ENCODE results near the gene PRKCH.
A peak's percentile ranks its signal among the peaks of the same experiment; 100 is the strongest.
"Not testable (repeated sequence)": the region's sequence is repeated elsewhere in the genome, so short reads cannot be mapped to it uniquely, and the experiment has no call there.

Gene PRKCH

DNA sequence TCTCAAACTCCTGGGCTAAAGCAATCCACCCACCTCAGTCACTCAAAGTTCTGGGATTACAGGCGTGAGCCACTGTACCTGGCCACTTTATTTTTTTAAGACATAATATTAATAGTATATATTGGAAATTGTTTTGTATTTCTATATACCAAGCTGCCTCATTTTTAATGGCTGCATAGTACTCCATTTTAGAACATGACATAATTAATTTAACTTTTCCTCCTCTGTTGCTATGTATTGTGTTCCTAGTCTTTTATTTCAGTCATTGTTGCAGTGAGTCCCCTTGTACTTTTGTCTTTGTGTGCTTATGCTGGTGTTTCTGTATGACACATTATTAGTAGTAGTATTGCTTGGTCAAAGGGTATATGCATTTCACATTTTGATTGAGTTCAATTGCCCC lies 138.7 kb downstream of the PRKCH start:
- no peak for DNase-seq (ENCODE audit: low spot score)

DNA sequence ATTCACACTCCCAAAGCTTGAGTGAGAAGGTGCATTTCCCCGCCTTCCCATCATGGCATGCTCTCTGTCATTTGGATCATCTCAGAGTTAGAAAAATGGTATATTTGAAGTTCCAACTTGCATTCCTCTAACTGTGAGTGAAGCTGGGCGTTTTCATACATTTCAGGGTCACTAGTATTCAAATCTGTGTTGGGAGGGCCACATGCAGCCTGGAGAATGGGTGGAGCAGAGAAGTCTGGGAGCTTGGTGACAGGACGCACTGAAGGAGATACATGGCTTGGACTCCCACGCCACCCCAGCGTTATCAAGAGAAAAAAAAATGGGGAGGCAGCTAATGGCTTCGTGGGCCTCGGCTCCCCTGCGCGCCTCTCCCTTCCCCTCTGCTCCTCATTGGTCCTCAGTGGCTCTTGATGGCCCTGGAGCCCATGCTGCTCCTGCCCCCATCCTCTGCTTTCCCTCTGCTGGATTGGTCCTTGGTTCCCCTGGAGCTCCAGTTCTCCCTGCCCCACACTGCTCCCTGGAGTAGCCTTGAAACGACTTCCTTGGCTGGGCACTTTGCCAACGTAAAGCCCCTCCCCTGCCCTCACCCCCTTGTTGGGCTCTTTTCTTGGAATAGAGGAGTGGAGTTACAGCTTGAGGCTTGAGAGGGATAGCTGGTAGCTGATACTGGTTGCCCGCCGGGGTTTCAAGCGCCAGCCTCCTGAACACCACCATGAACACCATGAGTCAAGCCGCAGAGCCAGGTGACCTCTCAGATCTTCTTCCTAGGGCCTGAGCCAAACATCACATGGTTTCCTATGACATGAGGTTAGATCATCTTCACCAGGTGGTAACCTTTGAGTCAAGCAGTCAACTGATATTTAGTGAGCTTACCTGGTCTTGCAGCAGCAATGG lies 139.6 kb downstream of the PRKCH start:
- no peak for DNase-seq (ENCODE audit: low spot score)

DNA sequence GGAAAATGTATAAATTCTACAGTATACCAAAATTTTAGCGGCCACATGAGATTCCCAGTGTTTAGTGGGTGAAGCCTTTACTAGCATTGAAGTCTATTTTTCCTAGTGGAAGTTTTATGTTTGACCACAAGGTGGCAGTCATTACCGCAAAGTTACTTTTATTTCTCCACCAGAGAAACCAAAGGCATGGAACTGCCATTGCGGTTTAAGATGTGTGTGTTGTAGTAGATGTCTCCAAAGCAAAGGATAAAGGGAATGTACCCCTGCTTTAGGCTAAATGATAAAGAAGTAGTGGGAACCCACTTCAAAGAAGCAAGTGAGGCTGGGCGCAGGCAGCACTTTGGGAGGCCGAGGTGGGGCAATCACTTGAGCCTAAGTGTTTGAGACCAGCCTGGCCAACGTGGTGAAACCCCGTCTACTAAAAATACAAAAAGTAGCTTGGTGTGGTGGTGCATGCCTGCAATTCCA lies 140.5 kb downstream of the PRKCH start:
- DNase-seq (ENCODE audit: low spot score) = peak; percentile 69

DNA sequence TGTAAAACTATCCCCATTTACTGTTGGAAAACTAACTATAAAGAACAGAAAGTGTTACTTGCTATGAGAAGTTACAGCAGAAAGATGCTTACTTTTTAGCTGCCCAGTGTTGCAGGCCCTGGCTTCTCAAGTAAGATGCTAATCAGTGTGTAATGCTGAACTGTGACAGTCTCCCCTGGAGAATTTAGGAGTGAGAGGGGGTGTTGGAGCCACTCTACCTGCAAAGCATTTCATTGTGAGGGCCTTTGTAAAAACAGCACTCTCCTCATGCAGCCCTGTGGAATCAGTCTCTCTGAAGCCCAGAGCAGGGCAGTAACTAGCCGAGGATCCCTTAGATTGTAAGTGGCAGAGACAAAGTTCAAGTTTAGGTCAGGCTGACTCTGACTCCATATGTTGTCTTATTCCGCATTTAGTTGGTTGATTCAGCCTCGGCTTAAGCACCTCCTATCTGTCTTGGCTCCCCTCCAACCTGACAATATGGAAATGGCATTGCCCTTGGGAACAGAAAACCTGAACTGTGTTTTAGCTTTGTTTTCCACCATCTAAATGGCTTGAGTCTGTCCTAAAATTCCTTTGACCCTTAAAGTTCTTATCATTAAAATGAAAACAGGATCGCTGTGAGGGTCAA lies 141.3 kb downstream of the PRKCH start:
- no peak for DNase-seq (ENCODE audit: low spot score)

DNA sequence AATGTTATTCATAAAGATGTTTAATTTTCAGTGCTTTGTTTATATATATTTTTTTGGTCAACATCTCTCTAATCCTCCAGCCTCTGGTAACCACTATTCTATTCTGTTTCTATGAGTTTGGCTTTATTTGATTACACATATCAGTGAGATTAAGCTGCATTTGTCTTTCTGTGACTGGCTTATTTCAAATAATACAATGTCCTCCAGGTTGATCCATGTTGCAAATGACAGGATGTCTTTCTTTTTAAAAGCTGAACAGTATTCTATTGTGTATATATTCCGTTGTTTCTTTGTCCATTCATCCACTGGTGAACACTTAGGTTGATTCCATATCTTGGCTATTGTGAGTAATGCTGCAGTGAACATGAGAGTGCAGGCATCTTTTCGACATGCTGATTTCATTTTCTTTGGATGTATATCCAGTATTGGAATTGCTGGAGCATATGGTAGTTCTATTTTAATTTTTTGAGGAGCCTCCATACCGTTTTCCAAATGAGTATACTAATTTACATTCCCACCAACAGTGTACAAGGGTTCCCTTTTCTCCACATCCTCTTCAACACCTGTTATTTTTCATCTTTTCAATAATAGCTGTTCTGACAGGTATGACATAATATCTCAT lies 142.4 kb downstream of the PRKCH start:
- DNase-seq (ENCODE audit: low spot score) = no peak

DNA sequence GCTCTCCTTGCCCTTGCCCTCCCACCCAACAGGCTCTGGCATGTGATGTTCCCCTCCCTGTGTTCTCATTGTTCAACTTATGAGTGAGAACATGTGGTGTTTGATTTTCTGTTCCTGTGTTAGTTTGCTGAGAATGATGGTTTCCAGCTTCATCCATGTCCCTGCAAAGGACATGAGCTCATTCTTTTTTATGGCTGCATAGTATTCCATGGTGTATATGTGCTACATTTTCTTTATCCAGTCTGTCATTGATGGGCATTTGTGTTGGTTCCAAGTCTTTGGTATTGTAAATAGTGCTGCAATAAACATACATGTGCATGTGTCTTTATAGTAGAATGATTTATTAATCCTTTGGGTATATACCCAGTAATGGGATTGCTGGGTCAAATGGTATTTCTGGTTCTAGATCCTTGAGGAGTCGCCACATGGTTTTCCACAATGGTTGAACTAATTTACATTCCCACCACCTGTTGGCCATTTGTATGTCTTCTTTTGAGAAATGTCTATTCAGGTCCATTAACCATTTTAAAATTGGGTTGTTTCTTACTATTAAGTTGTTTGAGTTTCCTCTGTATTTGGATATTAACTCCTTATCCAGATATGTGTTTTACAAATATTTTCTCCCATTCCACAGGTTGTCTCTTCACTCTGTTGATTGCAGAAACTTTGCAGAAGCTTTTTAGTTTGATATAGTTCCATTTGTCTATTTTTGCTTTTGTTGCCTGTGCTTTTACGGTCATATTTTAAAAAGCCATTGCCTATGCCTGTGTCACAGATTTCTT lies 143.4 kb downstream of the PRKCH start:
- not testable (repeated sequence) for DNase-seq (ENCODE audit: low spot score)

DNA sequence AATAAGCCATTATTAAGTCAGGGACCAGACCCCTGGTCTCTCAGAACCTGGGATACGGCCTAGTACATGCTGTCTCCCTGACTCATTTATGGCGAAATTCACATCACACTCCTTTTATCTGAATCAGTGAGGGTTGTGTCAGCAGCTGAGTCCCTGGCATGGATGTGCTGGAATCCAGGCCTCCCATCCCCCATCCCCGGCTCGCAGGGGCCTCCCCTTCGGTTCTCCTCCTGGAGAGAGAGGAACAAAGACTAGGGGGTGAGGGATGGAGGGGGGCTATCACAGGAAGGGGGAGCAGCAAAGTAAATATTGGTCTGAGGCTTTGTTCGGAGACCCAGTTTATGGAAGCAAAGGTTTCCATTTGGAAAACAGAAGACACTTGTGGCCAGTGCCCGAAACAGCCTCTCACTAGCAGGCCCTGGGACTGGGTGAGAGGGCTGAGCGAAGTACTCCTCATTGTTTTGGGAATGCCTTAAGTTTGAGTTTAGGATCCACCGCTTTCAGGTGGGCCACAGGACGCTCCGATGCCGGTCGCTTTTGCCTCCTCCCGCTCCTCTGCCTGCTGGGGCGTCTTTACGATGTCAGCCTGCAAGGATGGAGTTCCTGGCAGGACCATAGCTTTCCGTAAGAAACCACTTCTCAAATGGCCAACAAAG lies 145.0 kb downstream of the PRKCH start:
- no peak for DNase-seq (ENCODE audit: low spot score)

DNA sequence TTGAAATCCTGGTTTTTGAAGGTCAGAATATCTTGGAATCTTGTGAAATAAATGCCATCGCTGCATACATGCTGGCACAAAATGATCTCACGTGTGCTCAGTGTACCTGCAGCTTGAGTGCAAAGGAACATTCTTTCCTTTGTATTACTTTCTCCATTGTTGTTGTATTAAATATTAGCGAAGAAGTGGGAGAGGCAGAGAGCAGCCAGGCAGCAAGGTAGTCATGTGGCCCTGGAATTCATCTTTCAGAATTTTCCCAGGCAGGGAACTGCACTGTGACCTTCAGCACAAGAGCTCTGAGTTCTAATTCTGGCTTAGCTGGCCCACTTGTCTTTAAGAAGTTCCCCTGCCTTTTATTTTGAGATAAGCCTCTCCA lies 145.5 kb downstream of the PRKCH start:
- no peak for DNase-seq (ENCODE audit: low spot score)

DNA sequence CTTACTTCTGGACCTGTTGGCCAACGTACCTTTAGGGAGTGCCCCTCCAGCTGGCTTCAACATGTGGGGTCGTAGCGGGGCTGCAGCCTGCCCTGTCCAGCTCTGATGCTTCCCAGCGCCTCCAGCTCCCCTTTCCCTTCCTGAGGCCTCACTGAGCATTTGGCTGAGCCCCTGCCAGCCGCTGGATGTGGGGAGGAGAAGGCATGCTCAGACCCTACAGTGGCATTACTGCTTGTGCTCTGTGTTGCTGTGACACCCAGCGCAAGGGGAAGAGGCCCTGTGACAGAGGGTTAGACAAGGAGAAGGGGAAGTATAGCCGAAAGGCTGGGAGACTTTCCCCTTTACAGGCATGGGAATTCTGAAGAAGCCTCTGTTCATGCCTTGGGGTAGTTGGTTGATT lies 145.9 kb downstream of the PRKCH start:
- no peak for DNase-seq (ENCODE audit: low spot score)

DNA sequence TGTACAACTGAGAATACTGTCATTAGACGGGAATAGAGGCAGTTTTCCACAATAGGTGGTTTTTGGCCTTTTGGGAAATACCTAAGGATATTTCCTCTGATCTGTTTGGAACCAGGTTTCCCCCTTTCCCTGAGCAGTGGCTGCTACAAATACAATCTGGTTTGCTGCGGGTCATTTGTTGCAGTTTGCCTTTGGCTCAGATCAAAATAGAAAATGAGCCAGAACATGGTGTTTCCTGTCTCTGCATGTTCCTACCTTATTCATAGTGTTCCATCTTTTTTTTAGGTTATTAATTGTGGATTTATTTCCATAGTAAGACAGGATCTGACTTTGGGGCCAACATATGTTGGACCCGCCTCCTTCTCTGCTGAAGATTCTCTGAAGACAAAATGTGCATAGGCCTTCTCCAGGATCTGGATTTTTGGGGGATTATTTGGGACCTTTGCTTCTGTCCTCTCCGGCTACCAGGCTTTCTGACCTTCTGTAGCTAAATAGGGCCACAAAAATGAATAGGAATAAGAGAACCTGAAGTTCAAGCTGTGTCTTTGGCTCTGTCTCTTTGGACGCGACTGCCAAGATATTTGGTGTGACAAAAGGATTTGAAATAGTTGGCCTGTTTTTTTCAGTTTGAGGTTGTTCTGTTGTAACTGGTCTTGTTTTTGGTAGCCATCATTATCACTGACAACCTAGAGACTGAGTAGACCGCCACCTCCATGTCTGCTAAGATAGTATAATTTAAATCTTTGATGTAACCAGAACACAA lies 146.9 kb downstream of the PRKCH start:
- DNase-seq (ENCODE audit: low spot score) = no peak

DNA sequence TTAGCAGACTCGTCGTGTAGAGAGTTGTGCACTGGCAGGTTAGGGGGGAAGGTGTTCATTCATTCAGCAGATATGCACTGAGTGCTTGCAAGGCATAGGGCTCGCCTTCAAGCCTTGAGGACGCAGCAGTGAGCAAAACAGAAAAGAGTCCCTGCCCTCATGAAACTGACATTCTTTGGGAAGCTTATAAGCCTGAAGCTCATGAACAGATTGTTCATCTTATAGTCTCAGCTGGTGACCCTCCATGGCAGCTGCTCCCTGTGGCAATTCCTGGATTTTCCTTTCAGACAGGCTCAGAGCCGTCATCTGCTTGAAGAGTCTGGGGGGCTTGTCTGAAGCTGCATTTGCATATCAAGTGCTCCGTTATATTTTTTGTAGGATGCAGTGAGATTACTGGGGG lies 148.4 kb downstream of the PRKCH start:
- no peak for DNase-seq (ENCODE audit: low spot score)

DNA sequence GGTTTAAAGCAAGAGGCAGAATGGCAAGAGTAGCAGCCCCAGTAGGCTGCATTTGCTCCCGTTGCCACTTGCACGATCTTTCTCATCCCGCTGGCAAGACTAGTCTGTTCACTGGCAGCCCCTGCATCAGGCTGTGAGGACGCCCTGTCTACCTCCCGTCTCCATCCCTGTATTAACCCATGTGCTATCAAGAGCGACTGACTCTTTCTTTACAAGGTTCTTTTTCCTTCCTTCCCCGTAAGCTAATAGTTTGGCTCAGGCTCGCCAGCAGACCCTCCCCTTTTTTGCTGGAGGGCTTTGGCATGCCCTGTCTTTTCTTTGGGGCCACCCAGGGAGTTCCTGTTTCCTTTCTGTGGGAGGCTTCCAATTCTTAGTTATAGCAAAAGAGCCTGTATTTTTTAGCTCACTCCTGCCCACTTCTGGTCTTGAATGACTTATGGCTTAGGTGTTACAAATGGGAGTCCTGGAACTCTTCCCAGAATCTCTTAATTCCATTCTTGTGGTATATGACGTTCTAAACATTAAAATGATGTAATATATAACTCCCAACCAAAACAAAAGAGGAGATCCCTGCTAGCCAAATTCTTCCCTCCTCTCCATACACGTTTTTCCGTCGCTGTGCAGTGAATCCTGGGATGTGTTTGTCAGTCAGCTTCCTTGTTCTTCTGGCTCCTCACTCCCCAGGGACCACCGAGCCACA lies 149.0 kb downstream of the PRKCH start:
- no peak for DNase-seq (ENCODE audit: low spot score)

DNA sequence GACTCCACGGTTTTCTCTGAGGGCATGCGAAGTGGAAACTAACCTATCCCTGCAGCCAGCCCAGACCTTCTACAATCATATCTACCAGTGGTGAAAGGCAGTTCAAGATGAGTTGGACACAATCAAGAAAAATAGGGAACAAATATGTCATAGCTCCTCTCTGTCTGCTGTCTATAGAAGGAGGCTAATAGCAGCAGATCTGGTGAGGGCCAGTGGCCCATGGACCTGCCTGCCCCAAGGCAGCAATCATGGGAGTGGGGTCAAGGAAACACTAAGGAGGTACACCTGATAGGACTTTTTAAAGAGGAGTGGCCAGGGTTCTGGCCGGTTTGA lies 149.5 kb downstream of the PRKCH start:
- no peak for DNase-seq (ENCODE audit: low spot score)

DNA sequence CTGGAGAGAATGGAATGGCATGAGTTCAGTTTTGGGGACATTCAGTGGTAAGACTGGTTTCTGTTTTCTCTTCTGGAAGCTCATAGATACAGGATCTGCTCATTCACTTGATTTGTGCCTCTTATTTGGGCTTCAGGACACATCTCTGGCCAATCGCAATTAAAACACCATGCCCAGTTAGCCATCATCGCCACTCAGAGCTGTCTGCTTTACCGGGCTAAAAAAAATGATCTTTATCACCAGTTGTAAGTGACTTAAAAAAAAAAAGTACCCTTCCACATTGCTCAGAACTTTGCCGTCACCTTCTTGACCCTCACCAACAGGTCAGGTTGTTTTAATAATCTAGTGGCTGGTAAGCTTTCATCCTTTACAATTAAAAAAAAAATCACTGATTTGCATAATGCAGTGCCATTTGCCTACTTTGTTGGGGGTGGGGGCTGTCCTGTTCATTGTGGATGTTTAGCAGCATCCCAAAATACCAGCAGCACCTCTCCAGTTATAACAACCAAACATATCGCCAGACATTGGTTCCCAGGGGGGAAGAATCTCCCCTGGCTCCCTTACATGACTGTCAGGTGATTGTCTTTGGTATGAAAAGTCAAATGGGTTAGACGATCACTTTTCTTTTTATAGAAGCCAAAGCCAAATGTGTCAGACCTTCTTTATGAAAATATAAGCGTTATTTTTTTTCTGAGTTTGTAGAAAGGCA lies 150.1 kb downstream of the PRKCH start:
- no peak for DNase-seq (ENCODE audit: low spot score)

DNA sequence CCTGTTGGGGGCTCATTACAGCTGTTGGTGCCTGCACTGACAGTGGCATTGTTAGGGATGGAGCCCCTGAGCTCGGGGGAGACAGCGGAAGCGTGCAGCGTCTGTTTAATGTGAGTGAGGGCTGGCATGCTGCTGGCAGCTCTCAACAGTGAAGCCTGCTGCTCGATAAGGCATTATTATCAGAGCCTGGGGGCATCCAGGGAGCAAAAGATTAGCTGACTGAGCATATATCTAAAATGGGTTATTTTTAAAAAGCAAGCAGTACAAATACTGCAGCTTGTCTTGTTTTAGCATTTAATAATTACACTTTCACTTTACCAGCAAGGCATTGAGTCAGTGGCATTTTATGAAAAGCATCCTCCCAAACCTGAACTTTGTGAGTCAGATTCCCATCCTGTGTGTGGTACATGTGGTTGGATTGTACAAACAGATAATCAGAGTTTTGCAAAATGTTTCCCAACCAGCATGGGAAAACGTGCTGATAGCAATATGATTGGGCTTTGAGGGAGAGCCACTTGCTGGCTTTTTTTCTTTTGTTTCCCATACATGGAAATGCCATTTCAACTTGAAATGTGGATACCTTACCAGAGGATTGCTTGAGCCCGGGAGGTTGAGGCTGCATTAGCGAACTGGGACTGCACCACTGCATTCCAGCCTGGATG lies 150.8 kb downstream of the PRKCH start:
- DNase-seq (ENCODE audit: low spot score) = peak; percentile 91

DNA sequence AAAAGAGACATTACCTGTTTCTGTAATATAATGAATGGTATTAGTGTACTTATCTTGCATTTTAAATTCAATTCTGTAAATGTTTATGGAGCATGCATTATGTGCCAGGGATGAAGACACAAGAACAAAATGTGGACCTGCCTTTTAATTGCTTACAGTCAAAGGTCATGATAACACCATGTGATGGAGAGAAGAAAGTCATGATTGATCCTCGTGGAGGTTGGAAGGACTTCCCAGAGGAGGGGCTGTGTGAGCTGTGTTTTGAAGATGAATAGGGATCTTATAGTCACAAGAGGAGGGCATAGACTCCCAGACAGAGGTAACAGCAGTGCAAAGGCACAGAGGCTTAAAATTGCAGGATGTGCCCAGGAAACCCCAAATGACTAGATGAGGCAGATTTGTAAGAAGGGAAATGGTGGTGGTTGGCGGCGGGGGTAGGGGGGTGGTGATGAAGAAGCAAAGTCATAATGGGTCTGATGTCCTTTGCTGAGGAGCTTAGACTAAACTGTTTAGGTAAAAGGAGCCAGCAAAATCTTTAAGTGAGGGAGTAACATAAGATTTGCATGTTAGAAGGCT lies 151.5 kb downstream of the PRKCH start:
- DNase-seq (ENCODE audit: low spot score) = peak; percentile 90

DNA sequence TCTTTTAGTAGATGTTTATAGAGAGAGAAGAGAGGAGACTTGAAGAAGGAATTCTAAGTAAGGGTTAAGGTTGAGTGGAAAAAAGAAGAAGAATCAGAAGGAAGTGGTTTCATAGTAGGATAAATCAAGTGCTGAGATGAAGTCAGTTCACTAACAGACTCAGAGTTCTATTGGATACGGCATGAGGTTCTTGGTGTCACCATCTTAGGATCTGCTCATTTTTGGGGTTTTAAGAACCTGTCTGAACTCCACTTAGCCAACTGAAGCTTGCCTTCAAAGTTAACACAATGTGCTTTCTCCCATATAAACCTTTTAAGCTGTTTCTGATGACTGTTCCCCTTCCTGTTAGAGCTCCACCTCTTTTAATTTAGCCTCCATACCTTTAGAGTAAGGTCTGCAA lies 152.6 kb downstream of the PRKCH start:
- no peak for DNase-seq (ENCODE audit: low spot score)

DNA sequence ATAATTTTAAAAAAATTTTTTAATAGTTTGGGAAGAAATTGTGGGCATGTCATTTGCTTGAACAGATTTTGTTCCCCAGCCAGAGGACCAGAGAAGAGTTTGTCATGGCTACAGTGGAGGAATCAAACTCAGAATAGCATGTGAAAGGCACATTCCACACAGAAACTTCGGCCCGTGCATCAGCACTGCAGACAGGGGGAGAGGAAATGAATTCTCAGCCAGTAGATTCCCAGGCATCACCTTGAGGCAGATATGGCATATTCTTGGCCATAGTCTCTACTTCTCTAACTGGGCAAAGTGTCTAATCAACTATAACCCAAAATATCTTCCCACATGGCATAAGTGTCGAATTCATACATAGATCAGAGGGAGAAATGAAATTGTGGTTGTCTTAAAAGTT lies 153.3 kb downstream of the PRKCH start:
- DNase-seq (ENCODE audit: low spot score) = no peak

DNA sequence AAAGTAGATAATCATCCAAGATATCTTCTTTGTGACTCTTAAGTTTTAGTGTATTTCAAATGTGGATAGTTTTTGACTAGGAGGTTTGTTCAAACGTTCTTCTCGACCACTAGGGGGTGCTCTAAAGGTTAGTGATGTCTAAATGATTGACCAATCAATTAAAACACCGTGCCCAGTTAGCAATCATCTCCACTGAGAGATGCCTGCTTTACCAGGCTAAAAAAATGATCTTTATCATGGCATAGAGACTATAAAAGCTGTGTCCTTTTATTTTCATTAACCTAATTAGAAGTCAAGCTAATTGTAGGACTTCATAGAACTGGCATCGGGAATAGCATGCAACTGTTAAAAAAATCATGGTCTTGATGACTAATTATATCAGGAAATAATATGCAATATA lies 153.9 kb downstream of the PRKCH start:
- DNase-seq (ENCODE audit: low spot score) = peak; percentile 83
